Activated T-cell treated with anti-CD3 and anti-CD28 coated beads, Interleukin-2, amount 50 U/mL, for 72 hours (primary cell): ENCODE measurements around the gene FAM83F. TPM values are rescaled to one million over a fixed set of nuclear protein-coding genes. Genes with fewer than 3 reads are reported as not detected.

Source experiments
- ATAC-seq, 2 donors: fragments of 150-1000 bp; cut with Tn5 transposase; replicated peaks in 1 of 2; 2 replicates each; pipeline ENCODE4 v1.10.0; 2021; ENCODE audit warnings: moderate library complexity in 2 of 2, mild to moderate bottlenecking in 1 of 2
- DNase-seq, 2 donors: peaks; one replicate each; pipeline ENCODE4 v3.0.0; 2021 to 2022; ENCODE audit warnings: mixed read lengths in 1 of 2
- H3K27ac Mint-ChIP-seq: one replicate; pipeline ENCODE4 v1.8.0; 2022; ENCODE audit warnings: mild to moderate bottlenecking, moderate library complexity, mixed read lengths
- H3K27me3 Mint-ChIP-seq: one replicate; pipeline ENCODE4 v1.8.0; 2022; ENCODE audit warnings: low read depth, mixed read lengths
- H3K36me3 Mint-ChIP-seq, 2 donors: one replicate each; pipeline ENCODE4 v1.8.0; 2022; ENCODE audit warnings: mixed read lengths in 2 of 2, mild to moderate bottlenecking in 1 of 2; ENCODE audit not compliant: insufficient read depth in 2 of 2
- H3K4me1 Mint-ChIP-seq: one replicate; pipeline ENCODE4 v1.8.0; 2022; ENCODE audit warnings: low read depth, mixed read lengths
- H3K4me3 Mint-ChIP-seq, 2 donors: one replicate each; pipeline ENCODE4 v1.8.0; 2022; ENCODE audit warnings: mild to moderate bottlenecking in 2 of 2, mixed read lengths in 2 of 2, moderate library complexity in 2 of 2
- H3K9me3 Mint-ChIP-seq, 2 donors: one replicate each; pipeline ENCODE4 v1.8.0; 2022; ENCODE audit warnings: mixed read lengths in 2 of 2
- total RNA-seq, 2 donors: library from RNA; stranded (reverse); gene quantifications; one replicate each; pipeline ENCODE4 v1.2.3, GENCODE V29; 2022

Gene FAM83F
- total RNA-seq, 2 donors from 2014 or later, result 0.81 to 0.89 TPM

DNA sequence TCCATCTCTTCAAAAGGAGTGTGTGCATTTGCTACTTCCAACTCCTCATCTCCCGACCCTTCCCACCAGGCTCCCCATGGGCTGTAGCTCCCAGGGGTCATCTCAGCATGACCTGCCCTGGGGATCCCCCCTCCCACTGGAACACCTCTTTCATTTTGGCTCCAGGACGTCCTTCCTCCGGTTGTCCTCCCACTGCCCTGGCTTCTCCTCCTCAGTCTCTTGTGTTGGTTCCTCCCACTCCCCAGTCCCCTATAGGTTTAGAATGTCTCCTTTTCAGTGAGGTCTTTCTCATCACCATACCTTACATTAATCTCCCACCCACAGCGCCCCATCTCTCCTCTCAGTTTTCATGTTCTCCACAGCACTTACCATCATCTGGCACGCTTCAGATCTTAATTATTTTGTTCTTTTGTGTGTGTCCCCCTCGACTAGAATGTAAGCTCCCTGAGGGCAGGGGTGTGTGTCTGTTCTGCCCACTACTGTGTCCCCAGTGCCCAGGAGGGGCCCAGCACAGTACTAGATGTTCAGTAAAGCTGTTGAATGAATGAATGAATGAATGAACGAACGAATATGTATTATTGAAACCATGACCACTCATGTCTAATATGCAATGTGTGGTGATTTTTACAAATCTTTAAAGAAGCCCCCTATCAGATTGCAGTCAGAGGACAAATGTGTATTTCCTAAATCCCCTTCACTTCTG, 36.6 kb upstream of the FAM83F start:
- peaks cover 0 to 1% of the 10 kb centered on the region in 2 donors for H3K9me3 Mint-ChIP-seq
- no peak overlapping the region for H3K4me3 Mint-ChIP-seq
- H3K27ac Mint-ChIP-seq, result peak overlapping the region; percentile 67
- no peak for ATAC-seq
- H3K27me3 Mint-ChIP-seq, result no peaks in the 10 kb centered on the region
- peaks cover 24 to 60% of the 10 kb centered on the region in 2 donors for H3K36me3 Mint-ChIP-seq
- H3K4me1 Mint-ChIP-seq, result peaks cover 95% of the 10 kb centered on the region
- DNase-seq, result no peak

DNA sequence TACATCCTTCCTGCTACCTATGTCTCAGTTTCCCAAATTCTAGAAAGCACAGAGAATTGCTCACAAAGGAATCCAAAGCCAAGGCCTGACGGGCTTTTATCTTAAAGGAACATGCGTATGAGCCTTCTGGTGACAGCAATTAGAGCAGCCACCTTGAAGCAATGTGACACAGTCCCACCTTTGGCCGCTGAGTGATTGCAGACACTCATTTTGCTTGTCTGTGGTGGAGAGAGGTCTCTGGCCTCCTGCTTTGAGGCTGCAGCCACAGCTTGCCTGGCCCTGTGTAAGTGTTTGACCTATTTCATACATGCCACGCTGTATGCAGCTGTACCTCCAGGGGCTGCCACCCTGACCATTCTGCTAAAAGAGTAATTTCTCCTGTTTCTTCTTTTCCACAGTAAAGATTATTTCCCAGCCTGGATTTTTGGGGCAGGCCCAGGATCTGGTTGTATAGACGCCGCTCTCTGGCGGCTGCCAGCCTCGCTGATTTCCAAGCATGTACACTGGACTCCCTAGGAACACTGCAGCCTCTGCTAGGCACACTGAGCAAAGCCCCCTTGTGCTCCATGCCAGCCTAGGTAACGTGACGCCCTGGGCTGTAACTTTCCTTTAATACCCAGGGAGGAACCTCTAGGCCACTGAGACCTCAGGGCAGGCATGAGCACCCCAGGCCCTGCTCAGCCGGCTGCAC, 35.7 kb upstream of the FAM83F start:
- peak in 1 of 2 donors; percentile 5 for ATAC-seq
- H3K4me3 Mint-ChIP-seq, result peak overlapping the region; percentile 27 to 50
- peaks cover 21 to 59% of the 10 kb centered on the region in 2 donors for H3K36me3 Mint-ChIP-seq
- H3K4me1 Mint-ChIP-seq, result peaks cover 91% of the 10 kb centered on the region
- DNase-seq, result peak in 1 of 2 donors; percentile 30
- no peaks in the 10 kb centered on the region for H3K27me3 Mint-ChIP-seq
- no peaks in the 10 kb centered on the region for H3K9me3 Mint-ChIP-seq
- H3K27ac Mint-ChIP-seq, result peak overlapping the region; percentile 67

DNA sequence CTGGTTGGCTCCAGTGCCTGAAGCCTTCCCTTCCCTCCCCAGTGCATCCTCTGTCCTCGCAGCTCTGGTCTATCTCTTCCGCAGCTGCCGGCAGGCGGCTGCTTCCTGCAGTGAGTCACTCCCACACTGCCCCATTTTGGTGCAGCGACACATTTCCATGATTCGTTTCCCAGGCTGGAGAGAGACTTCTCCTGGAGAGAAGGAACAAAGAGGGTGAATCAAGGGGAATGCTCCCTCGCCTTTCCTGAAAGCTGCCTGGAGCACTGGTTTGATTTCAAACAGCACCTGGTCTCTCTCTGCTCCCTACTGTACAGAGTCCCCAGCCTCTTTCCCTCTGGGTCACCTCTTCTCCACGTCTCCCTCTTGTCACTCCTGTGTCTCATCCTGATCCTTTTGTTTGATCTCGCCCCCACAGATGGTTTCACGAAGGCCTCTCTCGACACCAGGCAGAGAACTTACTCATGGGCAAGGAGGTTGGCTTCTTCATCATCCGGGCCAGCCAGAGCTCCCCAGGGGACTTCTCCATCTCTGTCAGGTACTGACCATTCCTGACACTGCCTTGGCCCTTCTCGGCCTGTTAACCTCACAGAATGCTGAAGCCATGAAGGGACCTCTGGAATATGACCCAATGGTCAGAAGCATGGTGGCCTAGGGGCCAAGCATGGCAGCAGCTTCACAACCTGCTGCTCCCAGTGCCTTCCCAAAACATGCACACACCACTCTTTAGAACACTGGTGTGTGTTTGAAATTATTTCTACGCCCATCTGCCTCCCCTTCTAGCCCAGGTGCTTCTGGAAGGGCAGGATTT, 34.9 kb upstream of the FAM83F start, which contains the start of gene TMA7B:
TMA7B (plus strand) TSS at position 758 of the 808 bp plus-strand sequence. CDS start 3,978 bp downstream, outside the sequence.
- peak within 1 kb of the TSS; percentile 92 for H3K27ac Mint-ChIP-seq
- H3K9me3 Mint-ChIP-seq, result no peaks in the 10 kb centered on the region
- peaks cover 83% of the 10 kb centered on the region for H3K4me1 Mint-ChIP-seq
- H3K4me3 Mint-ChIP-seq, result peak within 1 kb of the TSS; percentile 75 to 89
- DNase-seq (peak in 1 of 2 donors; percentile 31), ATAC-seq (peak; percentile 16 to 25)
- H3K27me3 Mint-ChIP-seq, result no peaks in the 10 kb centered on the region
- peaks cover 21 to 56% of the 10 kb centered on the region in 2 donors for H3K36me3 Mint-ChIP-seq

DNA sequence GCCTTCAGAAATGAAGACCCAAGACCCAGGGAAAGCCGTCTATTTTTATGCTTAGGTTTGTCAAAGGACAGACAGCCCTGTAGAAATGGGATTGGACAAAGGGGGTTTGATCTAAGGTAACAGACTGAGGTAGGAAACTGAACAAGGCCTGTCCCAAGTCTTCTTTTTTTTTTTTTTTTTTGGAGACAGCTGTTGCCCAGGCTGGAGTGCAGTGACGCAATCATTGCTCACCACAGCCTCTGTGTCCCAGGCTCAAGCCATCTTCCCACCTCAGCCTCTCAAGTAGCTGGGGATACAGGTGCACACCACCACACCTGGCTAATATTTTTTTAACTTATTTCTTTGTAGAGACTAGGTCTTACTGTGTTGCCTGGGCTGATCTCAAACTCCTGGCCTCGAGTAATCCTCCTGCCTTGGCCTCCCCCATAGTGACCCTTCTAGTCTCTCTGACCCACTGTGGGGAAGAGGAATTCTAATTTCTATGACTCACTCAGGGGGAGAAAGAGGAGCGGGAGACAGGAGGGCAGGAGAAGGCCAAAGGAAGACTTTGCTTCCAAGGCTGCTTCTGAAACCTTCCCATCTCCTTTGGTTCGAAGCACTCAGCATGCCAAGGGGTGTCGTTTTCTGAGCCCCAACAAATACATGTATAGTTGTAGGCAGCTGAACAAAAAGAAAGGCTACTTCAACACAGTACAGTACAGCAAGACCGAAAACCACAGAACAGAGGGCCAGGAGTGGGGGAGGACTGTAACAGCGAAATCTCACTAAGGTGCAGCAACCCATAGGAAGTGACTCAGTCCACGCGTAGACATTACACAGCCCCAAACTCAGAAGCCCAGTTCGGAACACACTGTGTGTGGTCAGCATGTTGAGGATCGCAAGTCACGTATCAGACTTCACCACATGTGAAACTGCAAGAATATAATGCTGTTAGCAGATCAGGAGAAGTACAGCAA, 33.7 kb upstream of the FAM83F start:
- H3K27me3 Mint-ChIP-seq, result no peaks in the 10 kb centered on the region
- ATAC-seq, result peak; percentile 98
- H3K4me1 Mint-ChIP-seq, result peaks cover 71% of the 10 kb centered on the region
- no peaks in the 10 kb centered on the region for H3K9me3 Mint-ChIP-seq
- H3K4me3 Mint-ChIP-seq, result peak overlapping the region; percentile 75 to 89
- H3K27ac Mint-ChIP-seq, result peak overlapping the region; percentile 92
- DNase-seq, result peak; percentile 82 to 88
- H3K36me3 Mint-ChIP-seq, result peaks cover 22 to 56% of the 10 kb centered on the region in 2 donors

DNA sequence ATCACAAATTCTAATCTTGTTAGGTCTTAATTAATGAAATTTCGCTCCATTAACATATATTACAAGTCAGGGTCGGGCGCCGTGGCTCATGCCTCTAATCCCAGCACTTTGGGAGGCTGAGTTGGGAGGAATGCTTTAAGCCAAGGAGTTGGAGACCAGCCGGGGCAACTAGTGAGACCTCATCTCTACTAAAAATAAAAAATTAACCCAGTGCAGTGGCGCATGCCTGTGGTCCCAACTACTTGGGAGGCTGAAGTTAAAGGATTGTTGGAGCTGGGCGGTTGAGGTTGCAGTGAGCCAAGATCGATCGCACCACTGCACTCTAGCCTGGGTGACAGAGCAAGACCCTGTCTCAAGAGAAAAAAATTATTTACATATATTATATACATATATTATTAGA, 32.7 kb upstream of the FAM83F start:
- Mint-ChIP-seq H3K36me3 (peaks cover 22 to 53% of the 10 kb centered on the region in 2 donors), H3K9me3 (no peaks in the 10 kb centered on the region), H3K27ac (peak overlapping the region; percentile 92), H3K27me3 (no peaks in the 10 kb centered on the region), H3K4me1 (peaks cover 62% of the 10 kb centered on the region), H3K4me3 (peak overlapping the region; percentile 75 to 89)
- ATAC-seq, result no peak
- DNase-seq, result no peak

DNA sequence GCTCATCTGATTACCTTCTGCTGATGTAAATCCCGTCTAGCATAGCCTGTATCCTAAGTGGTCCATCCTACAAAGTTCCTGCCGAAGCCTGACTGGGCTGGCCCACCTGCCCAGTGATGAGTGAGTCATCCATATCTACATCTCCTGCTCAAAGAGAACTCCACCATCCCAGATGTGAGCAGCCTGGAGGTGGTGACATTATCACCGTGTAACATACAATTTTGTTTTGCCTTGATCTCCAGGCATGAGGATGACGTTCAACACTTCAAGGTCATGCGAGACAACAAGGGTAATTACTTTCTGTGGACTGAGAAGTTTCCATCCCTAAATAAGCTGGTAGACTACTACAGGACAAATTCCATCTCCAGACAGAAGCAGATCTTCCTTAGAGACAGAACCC, 29.0 kb upstream of the FAM83F start:
- Mint-ChIP-seq H3K9me3 (no peaks in the 10 kb centered on the region), H3K27me3 (no peaks in the 10 kb centered on the region), H3K27ac (no peak overlapping the region), H3K4me1 (peaks cover 25% of the 10 kb centered on the region), H3K36me3 (peaks cover 9 to 30% of the 10 kb centered on the region in 2 donors), H3K4me3 (no peak overlapping the region)
- ATAC-seq (no peak), DNase-seq (no peak)

DNA sequence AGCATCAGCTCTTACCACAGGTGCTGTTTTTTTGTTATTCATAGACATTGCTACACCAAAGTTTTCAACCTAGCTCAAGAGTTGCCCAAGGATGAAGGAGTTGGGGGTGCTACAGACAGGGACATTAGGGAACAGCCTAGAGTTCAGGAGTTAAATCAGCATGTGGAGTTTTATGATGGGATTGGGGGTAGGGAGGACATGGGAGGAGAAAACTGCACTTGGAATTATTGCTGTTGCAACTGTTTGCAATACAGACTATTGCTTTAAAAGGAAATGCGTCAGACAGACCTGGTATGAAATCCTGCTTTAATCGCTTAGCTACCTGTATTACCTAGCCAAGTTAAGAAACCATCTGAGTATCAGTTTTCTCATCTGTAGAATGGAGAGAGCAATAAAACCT, 28.3 kb upstream of the FAM83F start:
- H3K4me1 Mint-ChIP-seq, result peaks cover 18% of the 10 kb centered on the region
- no peaks in the 10 kb centered on the region for H3K9me3 Mint-ChIP-seq
- DNase-seq, result no peak
- ATAC-seq, result no peak
- H3K27ac Mint-ChIP-seq, result no peak overlapping the region
- H3K27me3 Mint-ChIP-seq, result no peaks in the 10 kb centered on the region
- H3K36me3 Mint-ChIP-seq, result peaks cover 9 to 31% of the 10 kb centered on the region in 2 donors
- no peak overlapping the region for H3K4me3 Mint-ChIP-seq

DNA sequence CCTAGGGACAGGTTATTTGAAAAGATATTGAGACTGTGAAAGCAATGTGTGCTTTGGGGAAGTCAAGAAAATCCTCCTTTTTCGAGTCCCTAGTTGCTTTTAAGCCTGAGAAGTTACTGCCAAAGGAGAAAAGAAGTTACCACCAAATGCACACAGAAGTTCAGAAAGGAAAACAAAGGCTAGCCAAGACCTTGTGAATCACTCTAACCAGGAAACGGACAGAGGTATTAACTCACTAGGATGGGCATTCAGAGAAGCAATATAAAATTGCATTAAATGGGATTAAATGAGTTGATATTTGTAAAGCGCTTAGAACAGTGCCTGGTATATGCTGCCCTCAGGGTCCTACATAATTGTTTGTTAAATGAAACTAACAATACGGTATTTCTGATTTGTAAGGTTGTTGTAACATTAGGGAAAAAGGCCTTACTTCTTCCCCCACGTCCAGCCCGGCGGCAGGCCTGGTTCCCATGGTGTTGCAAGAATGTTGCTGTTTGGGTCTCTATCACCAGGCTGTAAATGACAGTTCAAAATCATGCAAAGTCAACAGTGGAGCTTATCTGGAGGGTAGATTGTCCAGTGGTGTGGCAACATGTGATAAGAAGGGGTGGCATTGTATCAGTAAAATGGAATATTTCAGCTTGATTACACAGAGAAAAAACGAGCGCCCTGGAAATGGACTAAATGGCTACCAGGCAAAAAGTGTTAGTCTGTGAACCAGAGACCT, 27.5 kb upstream of the FAM83F start:
- peaks cover 11% of the 10 kb centered on the region for H3K4me1 Mint-ChIP-seq
- H3K27me3 Mint-ChIP-seq, result no peaks in the 10 kb centered on the region
- H3K9me3 Mint-ChIP-seq, result no peaks in the 10 kb centered on the region
- peak overlapping the region; percentile 34 for H3K27ac Mint-ChIP-seq
- H3K4me3 Mint-ChIP-seq, result no peak overlapping the region
- DNase-seq, result no peak
- H3K36me3 Mint-ChIP-seq, result peaks cover 9 to 27% of the 10 kb centered on the region in 2 donors
- no peak for ATAC-seq

DNA sequence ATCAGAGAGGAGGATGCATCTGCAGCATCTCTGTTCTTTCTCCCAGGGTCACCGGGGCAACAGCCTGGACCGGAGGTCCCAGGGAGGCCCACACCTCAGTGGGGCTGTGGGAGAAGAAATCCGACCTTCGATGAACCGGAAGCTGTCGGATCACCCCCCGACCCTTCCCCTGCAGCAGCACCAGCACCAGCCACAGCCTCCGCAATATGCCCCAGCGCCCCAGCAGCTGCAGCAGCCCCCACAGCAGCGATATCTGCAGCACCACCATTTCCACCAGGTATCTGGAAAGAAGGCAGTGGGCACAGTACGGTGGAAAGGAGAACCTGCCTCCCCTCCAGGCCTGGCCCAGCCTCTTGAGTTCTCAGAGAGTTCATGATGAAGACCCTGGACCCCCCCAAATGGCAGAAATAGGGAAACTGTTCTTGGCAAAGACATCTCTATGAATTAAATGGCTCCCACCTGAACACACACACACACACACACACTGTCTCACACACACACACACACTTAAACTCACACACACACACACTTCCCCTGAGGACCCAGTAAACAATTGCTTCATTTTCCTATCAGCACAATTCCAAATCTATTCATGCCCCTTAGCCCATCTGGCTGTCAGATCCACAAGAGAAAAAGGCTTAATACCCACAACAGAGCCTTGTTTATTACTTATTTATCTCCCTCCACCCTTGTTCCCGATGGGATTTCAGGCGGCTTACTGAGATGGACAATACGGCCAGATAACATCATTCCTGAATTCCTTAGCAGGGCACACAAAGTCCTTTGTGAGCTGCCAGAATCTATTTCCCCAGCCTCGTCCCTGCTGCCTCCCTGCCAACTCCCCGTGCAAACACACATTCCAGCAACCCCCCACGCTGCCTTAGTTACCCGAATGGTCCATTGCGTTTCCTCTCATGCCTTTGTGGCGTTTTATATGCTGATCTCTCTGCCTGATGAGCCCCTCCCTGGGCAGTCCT, 26.5 kb upstream of the FAM83F start:
- no peak for DNase-seq
- no peaks in the 10 kb centered on the region for H3K27me3 Mint-ChIP-seq
- no peak overlapping the region for H3K4me3 Mint-ChIP-seq
- peaks cover 3% of the 10 kb centered on the region for H3K4me1 Mint-ChIP-seq
- H3K27ac Mint-ChIP-seq, result no peak overlapping the region
- peaks cover 11 to 22% of the 10 kb centered on the region in 2 donors for H3K36me3 Mint-ChIP-seq
- no peaks in the 10 kb centered on the region for H3K9me3 Mint-ChIP-seq
- ATAC-seq, result no peak

DNA sequence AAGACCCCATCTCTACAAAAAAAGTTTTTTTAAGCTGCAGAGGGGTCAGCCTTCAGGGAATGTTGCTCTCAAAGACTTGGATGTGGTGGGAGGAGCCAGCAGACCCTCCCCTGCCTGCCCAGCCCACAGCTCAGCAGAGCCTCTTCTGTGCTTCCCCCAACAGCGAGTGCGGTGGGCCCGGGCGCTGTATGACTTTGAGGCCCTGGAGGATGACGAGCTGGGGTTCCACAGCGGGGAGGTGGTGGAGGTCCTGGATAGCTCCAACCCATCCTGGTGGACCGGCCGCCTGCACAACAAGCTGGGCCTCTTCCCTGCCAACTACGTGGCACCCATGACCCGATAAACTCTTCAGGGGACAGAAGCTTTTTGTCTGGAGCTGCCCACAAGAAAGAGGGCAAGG, 24.0 kb upstream of the FAM83F start:
- no peak overlapping the region for H3K27ac Mint-ChIP-seq
- H3K4me1 Mint-ChIP-seq, result no peaks in the 10 kb centered on the region
- no peaks in the 10 kb centered on the region for H3K9me3 Mint-ChIP-seq
- no peak for DNase-seq
- H3K4me3 Mint-ChIP-seq, result no peak overlapping the region
- H3K27me3 Mint-ChIP-seq, result no peaks in the 10 kb centered on the region
- ATAC-seq, result no peak
- H3K36me3 Mint-ChIP-seq, result peaks cover 9 to 20% of the 10 kb centered on the region in 2 donors

DNA sequence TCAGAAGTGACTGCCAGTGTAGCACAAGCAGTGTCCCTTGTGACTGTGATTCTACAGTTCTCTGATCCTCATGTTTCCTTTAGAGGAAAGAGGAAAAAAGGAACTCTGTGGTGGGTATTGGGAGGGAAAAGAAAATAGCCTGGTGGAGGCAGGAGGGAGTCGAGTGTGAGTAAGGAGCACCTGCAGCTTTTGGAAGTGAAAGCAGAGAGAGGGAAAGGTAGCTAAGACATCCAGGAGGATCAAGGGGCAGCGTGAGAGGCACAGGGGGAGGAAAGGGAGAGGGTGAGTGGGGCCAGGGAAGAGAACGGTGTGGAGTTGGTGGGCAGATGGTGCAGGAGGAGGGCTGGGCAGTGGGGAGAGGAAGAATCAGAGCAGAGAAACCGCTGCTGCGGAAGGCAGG, 22.1 kb upstream of the FAM83F start:
- Mint-ChIP-seq H3K36me3 (peaks cover 11 to 21% of the 10 kb centered on the region in 2 donors), H3K4me3 (no peak overlapping the region), H3K27ac (no peak overlapping the region), H3K4me1 (peaks cover under 1% of the 10 kb centered on the region), H3K9me3 (no peaks in the 10 kb centered on the region), H3K27me3 (no peaks in the 10 kb centered on the region)
- DNase-seq (no peak), ATAC-seq (no peak)
